Activated T-helper 1 cell treated with anti-CD3 and anti-CD28 coated beads, Interleukin-12 subunit alpha, Interleukin-12 subunit beta, Interleukin-2, Interleukin-4 antibody, amounts not matched to agents 30 ng/mL and 10 ng/mL and 1 ng/mL, durations not matched to agents 14 hours and 24 hours and 36 hours (primary cell): ENCODE results near the gene CROCC. TPM values are rescaled to one million over a fixed set of nuclear protein-coding genes. Genes with fewer than 3 reads are reported as not detected.
A peak's percentile ranks its signal among the peaks of the same experiment; 100 is the strongest.

Source experiments
- DNase-seq: peaks from one replicate; pipeline ENCODE4 v3.0.0; 2021; ENCODE audit warnings: low spot score
- H3K27ac Mint-ChIP-seq: one replicate; pipeline ENCODE4 v1.8.0; 2021; ENCODE audit warnings: mild to moderate bottlenecking, mixed read lengths
- H3K27me3 Mint-ChIP-seq: one replicate; pipeline ENCODE4 v1.8.0; 2022; ENCODE audit warnings: mild to moderate bottlenecking, moderate library complexity, mixed read lengths; ENCODE audit not compliant: insufficient read depth
- H3K36me3 Mint-ChIP-seq: one replicate; pipeline ENCODE4 v1.8.0; 2021; ENCODE audit warnings: low read depth, mixed read lengths
- H3K4me1 Mint-ChIP-seq: one replicate; pipeline ENCODE4 v1.8.0; 2021; ENCODE audit warnings: low read depth, mixed read lengths
- H3K4me3 Mint-ChIP-seq: one replicate; pipeline ENCODE4 v1.8.0; 2021; ENCODE audit warnings: mild to moderate bottlenecking, moderate library complexity, mixed read lengths
- H3K9me3 Mint-ChIP-seq: one replicate; pipeline ENCODE4 v1.8.0; 2021; ENCODE audit warnings: mixed read lengths
- intact Hi-C: fragments of 100-400 bp; cut with micrococcal nuclease; formaldehyde crosslinking; loops from one replicate; pipeline ENCODE4 v1.15.1; 2024
- total RNA-seq: library from RNA; stranded (reverse); gene quantifications from 2 replicates; pipeline ENCODE4 v1.2.3, GENCODE V29; 2022

Gene CROCC
- total RNA-seq, 1 donor from 2014 or later, result 22.6 TPM

- Mint-ChIP-seq H3K4me3 (no peak overlapping the region), H3K27me3 (peaks cover under 1% of the 10 kb centered on the region), H3K4me1 (no peaks in the 10 kb centered on the region), H3K9me3 (no peaks in the 10 kb centered on the region), H3K36me3 (no peaks in the 10 kb centered on the region), H3K27ac (no peak overlapping the region)
- intact Hi-C loops, result loop anchor here (1.0 kb wide), 1 partner anchor 39 kb away; no protein-coding TSS in a partner anchor
- no peak for DNase-seq
Measured at GRCh38 chr1:16972189-16972895, 50.6 kb downstream of the CROCC start.

GRCh38 chr1:16973215-16973614 lies 51.5 kb downstream of the CROCC start:
- peaks cover 6% of the 10 kb centered on the region for H3K27me3 Mint-ChIP-seq

GRCh38 chr1:16975211-16975610 lies 53.5 kb downstream of the CROCC start:
- Mint-ChIP-seq H3K4me3 (no peak overlapping the region), H3K9me3 (no peaks in the 10 kb centered on the region), H3K36me3 (no peaks in the 10 kb centered on the region), H3K27me3 (peaks cover 13% of the 10 kb centered on the region), H3K4me1 (no peaks in the 10 kb centered on the region), H3K27ac (no peak overlapping the region)
- intact Hi-C loops, result no loop called here
- DNase-seq, result no peak

More at GRCh38 chr1:16973215-16973614, 51.5 kb downstream of the CROCC start:
- H3K9me3 Mint-ChIP-seq, result no peaks in the 10 kb centered on the region
- H3K4me3 Mint-ChIP-seq, result no peak overlapping the region
- no peaks in the 10 kb centered on the region for H3K36me3 Mint-ChIP-seq
- H3K27ac Mint-ChIP-seq, result no peak overlapping the region
- no peak for DNase-seq
- intact Hi-C loops, result no loop called here
- H3K4me1 Mint-ChIP-seq, result no peaks in the 10 kb centered on the region

GRCh38 chr1:16975838-16976237 lies 54.1 kb downstream of the CROCC start:
- H3K4me1 Mint-ChIP-seq, result no peaks in the 10 kb centered on the region
- H3K36me3 Mint-ChIP-seq, result no peaks in the 10 kb centered on the region
- no peak overlapping the region for H3K4me3 Mint-ChIP-seq
- no peak for DNase-seq
- no peak overlapping the region for H3K27ac Mint-ChIP-seq
- no peaks in the 10 kb centered on the region for H3K9me3 Mint-ChIP-seq
- intact Hi-C loops, result no loop called here
- peaks cover 16% of the 10 kb centered on the region for H3K27me3 Mint-ChIP-seq

- no peaks in the 10 kb centered on the region for H3K9me3 Mint-ChIP-seq
Measured at GRCh38 chr1:16976966-16977365, 55.2 kb downstream of the CROCC start.

GRCh38 chr1:16977377-16977776 lies 55.6 kb downstream of the CROCC start:
- Mint-ChIP-seq H3K27me3 (peaks cover 26% of the 10 kb centered on the region), H3K4me3 (no peak overlapping the region), H3K4me1 (no peaks in the 10 kb centered on the region), H3K36me3 (no peaks in the 10 kb centered on the region), H3K9me3 (no peaks in the 10 kb centered on the region), H3K27ac (no peak overlapping the region)
- no peak for DNase-seq
- intact Hi-C loops, result no loop called here

More at GRCh38 chr1:16976966-16977365, 55.2 kb downstream of the CROCC start:
- DNase-seq, result no peak
- no peaks in the 10 kb centered on the region for H3K36me3 Mint-ChIP-seq
- H3K27ac Mint-ChIP-seq, result no peak overlapping the region
- peaks cover 26% of the 10 kb centered on the region for H3K27me3 Mint-ChIP-seq
- intact Hi-C loops, result no loop called here
- H3K4me1 Mint-ChIP-seq, result no peaks in the 10 kb centered on the region
- no peak overlapping the region for H3K4me3 Mint-ChIP-seq

- peaks cover 30% of the 10 kb centered on the region for H3K27me3 Mint-ChIP-seq
- no peaks in the 10 kb centered on the region for H3K36me3 Mint-ChIP-seq
- intact Hi-C loops, result no loop called here
- no peak for DNase-seq
- no peaks in the 10 kb centered on the region for H3K9me3 Mint-ChIP-seq
- no peaks in the 10 kb centered on the region for H3K4me1 Mint-ChIP-seq
- H3K4me3 Mint-ChIP-seq, result no peak overlapping the region
- H3K27ac Mint-ChIP-seq, result no peak overlapping the region
Measured at GRCh38 chr1:16978139-16978538, 56.4 kb downstream of the CROCC start.

- no peak for DNase-seq
- H3K4me1 Mint-ChIP-seq, result no peaks in the 10 kb centered on the region
- H3K27ac Mint-ChIP-seq, result no peak overlapping the region
- no peaks in the 10 kb centered on the region for H3K36me3 Mint-ChIP-seq
- intact Hi-C loops, result no loop called here
- H3K9me3 Mint-ChIP-seq, result no peaks in the 10 kb centered on the region
- H3K4me3 Mint-ChIP-seq, result no peak overlapping the region
- peaks cover 33% of the 10 kb centered on the region for H3K27me3 Mint-ChIP-seq
Measured at GRCh38 chr1:16978567-16979474, 57.1 kb downstream of the CROCC start.

- Mint-ChIP-seq H3K27me3 (peaks cover 33% of the 10 kb centered on the region), H3K27ac (no peak overlapping the region), H3K36me3 (no peaks in the 10 kb centered on the region)
Measured at GRCh38 chr1:16979475-16980327, 58.0 kb downstream of the CROCC start.

GRCh38 chr1:16980473-16981268 lies 58.9 kb downstream of the CROCC start, which contains the start of gene MFAP2:
TSS of gene MFAP2 (minus strand) at chr1:16980620. CDS start at chr1:16978273, 2,347 bp downstream.
- H3K4me1 Mint-ChIP-seq, result no peaks in the 10 kb centered on the region
- H3K36me3 Mint-ChIP-seq, result peaks cover 2% of the 10 kb centered on the region
- peaks cover 33% of the 10 kb centered on the region for H3K27me3 Mint-ChIP-seq
- intact Hi-C loops, result no loop called here
- H3K4me3 Mint-ChIP-seq, result peak within 1 kb of the TSS; percentile 9
- no peaks in the 10 kb centered on the region for H3K9me3 Mint-ChIP-seq
- DNase-seq, result no peak
- no peak within 1 kb of the TSS for H3K27ac Mint-ChIP-seq

More at GRCh38 chr1:16979475-16980327, 58.0 kb downstream of the CROCC start:
- DNase-seq, result no peak
- no peaks in the 10 kb centered on the region for H3K4me1 Mint-ChIP-seq
- H3K4me3 Mint-ChIP-seq, result no peak overlapping the region
- intact Hi-C loops, result no loop called here
- H3K9me3 Mint-ChIP-seq, result no peaks in the 10 kb centered on the region

- Mint-ChIP-seq H3K36me3 (peaks cover 4% of the 10 kb centered on the region), H3K4me1 (no peaks in the 10 kb centered on the region), H3K4me3 (peak overlapping the region; percentile 9), H3K27ac (no peak overlapping the region), H3K9me3 (no peaks in the 10 kb centered on the region), H3K27me3 (peaks cover 33% of the 10 kb centered on the region)
- intact Hi-C loops, result no loop called here
- DNase-seq, result no peak
Measured at GRCh38 chr1:16981269-16981849, 59.6 kb downstream of the CROCC start.
